T-helper 2 cell treated with Interferon-gamma antibody and Interleukin-4, amounts not matched to agents 5 μg/mL and 100 μg/mL, for 36 hours (primary cell): Measurements from ENCODE around the gene CHSY1.
A peak's percentile ranks its signal among the peaks of the same experiment; 100 is the strongest.

Source experiments
- DNase-seq: peaks from one replicate; pipeline ENCODE4 v3.0.0; 2021; ENCODE audit warnings: low spot score
- H3K27ac Mint-ChIP-seq: one replicate; pipeline ENCODE4 v1.8.0; 2021; ENCODE audit warnings: mild to moderate bottlenecking, mixed read lengths
- H3K27me3 Mint-ChIP-seq: one replicate; pipeline ENCODE4 v1.8.0; 2021; ENCODE audit warnings: low read depth, mixed read lengths
- H3K36me3 Mint-ChIP-seq: one replicate; pipeline ENCODE4 v1.8.0; 2021; ENCODE audit warnings: low read depth, mixed read lengths
- H3K4me1 Mint-ChIP-seq: one replicate; pipeline ENCODE4 v1.8.0; 2021; ENCODE audit warnings: low read depth, mixed read lengths
- H3K4me3 Mint-ChIP-seq: one replicate; pipeline ENCODE4 v1.8.0; 2022; ENCODE audit warnings: mild to moderate bottlenecking, moderate library complexity, mixed read lengths
- H3K9me3 Mint-ChIP-seq: one replicate; pipeline ENCODE4 v1.8.0; 2021; ENCODE audit warnings: mixed read lengths

Gene CHSY1

GRCh38 chr15:101277038-101277822 is 25.4 kb upstream of the CHSY1 start, which contains the start of gene SELENOS:
SELENOS (minus strand) TSS chr15:101277485; CDS start chr15:101277417, 68 bp downstream.
- Mint-ChIP-seq H3K27ac (peak within 1 kb of the TSS; percentile 95), H3K4me1 (peaks cover 22% of the 10 kb centered on the region), H3K9me3 (no peaks in the 10 kb centered on the region), H3K4me3 (peak within 1 kb of the TSS; percentile 97), H3K27me3 (no peaks in the 10 kb centered on the region), H3K36me3 (peaks cover 62% of the 10 kb centered on the region)
- DNase-seq = peak; percentile 91

DNA sequence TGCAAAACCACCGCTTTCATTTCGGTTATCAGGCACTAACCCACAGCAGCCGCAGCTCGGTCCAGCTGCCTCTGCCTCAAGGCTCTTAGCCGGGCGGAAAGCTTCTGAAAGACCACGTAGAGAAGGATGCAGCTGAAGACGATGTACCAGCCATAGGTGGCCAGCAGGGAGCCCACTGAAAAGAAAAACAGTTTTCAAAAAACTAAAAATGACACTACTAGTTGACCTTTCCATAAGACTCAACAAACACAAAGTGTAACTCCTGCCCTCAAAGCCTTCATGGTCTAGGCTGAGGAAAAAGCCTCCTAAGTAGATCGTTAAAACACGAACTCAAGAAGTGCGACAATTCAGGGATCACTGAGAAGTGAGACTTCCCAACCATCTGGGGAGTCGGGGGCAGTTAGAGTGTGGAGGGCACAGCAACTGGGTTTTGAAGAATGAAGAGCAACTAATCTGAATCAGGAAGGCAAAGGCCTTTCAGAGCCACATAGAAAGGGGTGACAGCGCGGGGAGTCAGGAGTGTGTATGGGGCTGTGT is 24.7 kb upstream of the CHSY1 start:
- H3K4me3 Mint-ChIP-seq = peak overlapping the region; percentile 97
- H3K27ac Mint-ChIP-seq = peak overlapping the region; percentile 95
- H3K4me1 Mint-ChIP-seq = peaks cover 22% of the 10 kb centered on the region
- H3K36me3 Mint-ChIP-seq = peaks cover 58% of the 10 kb centered on the region
- DNase-seq = no peak
- no peaks in the 10 kb centered on the region for H3K27me3 Mint-ChIP-seq
- no peaks in the 10 kb centered on the region for H3K9me3 Mint-ChIP-seq

- Mint-ChIP-seq H3K4me3 (peak overlapping the region; percentile 97), H3K27ac (peak overlapping the region; percentile 53), H3K4me1 (peaks cover 22% of the 10 kb centered on the region), H3K36me3 (peaks cover 59% of the 10 kb centered on the region), H3K9me3 (no peaks in the 10 kb centered on the region), H3K27me3 (no peaks in the 10 kb centered on the region)
- no peak for DNase-seq
Measured at GRCh38 chr15:101275018-101275417, 23.2 kb upstream of the CHSY1 start.

DNA sequence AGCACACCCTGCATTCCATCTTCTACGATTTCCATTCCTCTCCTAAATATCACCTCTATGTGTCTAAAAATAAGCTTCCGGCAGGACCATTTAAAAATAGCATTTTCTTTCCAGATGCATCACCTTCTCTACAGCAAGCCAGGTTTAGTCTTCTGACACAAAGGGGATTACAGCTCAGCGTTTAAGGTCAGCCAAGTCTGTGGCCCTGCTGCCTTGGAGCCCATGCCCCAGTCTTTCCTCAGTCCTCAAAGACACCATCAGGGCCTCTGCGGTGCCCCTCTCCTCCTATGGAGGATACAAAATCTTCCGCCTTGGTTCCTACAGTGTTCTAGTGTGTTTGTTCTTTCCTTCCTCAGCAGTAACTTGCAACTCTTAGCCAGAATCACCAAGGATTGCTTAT is 21.7 kb upstream of the CHSY1 start:
- H3K27me3 Mint-ChIP-seq = no peaks in the 10 kb centered on the region
- H3K4me3 Mint-ChIP-seq = no peak overlapping the region
- peaks cover 65% of the 10 kb centered on the region for H3K36me3 Mint-ChIP-seq
- peaks cover 22% of the 10 kb centered on the region for H3K4me1 Mint-ChIP-seq
- no peak overlapping the region for H3K27ac Mint-ChIP-seq
- no peak for DNase-seq
- no peaks in the 10 kb centered on the region for H3K9me3 Mint-ChIP-seq

GRCh38 chr15:101272584-101272983 is 20.7 kb upstream of the CHSY1 start:
- peaks cover 17% of the 10 kb centered on the region for H3K4me1 Mint-ChIP-seq
- peaks cover 61% of the 10 kb centered on the region for H3K36me3 Mint-ChIP-seq
- no peak overlapping the region for H3K4me3 Mint-ChIP-seq
- no peak for DNase-seq
- H3K9me3 Mint-ChIP-seq = no peaks in the 10 kb centered on the region
- no peak overlapping the region for H3K27ac Mint-ChIP-seq
- no peaks in the 10 kb centered on the region for H3K27me3 Mint-ChIP-seq

DNA sequence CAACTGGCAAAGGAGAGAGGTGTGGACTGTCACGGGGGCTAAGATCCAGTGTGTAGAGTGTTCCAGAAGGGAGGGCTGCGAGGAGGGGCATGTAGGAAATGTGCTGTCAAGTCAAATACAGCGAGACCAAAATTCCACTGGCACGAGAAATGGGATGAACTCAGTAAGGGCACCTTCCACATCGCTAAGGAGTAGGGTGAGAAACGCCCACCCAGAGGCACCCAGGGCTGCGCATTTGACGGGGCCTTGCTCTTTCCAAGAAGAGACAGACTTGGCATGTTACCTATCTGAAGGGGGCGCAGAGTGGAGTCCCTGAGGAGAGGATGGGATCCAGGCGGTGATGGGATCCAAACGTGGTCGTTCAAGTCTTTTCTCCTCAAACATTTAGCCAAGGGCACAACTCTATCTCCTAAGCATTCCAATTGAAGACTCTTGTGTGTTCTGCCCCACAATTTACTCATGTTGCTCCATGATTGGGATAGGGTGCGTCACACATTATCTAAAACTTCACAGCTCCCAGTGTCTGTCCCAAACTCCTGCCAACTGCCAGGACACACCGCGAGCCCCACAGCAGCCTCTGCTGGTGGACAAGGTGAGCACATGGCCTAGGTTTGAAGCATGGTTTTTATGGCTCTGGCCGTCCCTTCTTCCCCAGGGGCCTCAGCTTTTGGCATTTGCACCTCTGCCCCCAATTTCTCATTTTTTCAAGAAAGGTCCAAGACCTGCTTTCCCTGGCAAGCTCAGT is 17.8 kb upstream of the CHSY1 start:
- H3K9me3 Mint-ChIP-seq = no peaks in the 10 kb centered on the region
- no peak overlapping the region for H3K27ac Mint-ChIP-seq
- peaks cover 48% of the 10 kb centered on the region for H3K36me3 Mint-ChIP-seq
- H3K4me3 Mint-ChIP-seq = no peak overlapping the region
- peaks cover 2% of the 10 kb centered on the region for H3K4me1 Mint-ChIP-seq
- H3K27me3 Mint-ChIP-seq = no peaks in the 10 kb centered on the region
- DNase-seq = no peak

DNA sequence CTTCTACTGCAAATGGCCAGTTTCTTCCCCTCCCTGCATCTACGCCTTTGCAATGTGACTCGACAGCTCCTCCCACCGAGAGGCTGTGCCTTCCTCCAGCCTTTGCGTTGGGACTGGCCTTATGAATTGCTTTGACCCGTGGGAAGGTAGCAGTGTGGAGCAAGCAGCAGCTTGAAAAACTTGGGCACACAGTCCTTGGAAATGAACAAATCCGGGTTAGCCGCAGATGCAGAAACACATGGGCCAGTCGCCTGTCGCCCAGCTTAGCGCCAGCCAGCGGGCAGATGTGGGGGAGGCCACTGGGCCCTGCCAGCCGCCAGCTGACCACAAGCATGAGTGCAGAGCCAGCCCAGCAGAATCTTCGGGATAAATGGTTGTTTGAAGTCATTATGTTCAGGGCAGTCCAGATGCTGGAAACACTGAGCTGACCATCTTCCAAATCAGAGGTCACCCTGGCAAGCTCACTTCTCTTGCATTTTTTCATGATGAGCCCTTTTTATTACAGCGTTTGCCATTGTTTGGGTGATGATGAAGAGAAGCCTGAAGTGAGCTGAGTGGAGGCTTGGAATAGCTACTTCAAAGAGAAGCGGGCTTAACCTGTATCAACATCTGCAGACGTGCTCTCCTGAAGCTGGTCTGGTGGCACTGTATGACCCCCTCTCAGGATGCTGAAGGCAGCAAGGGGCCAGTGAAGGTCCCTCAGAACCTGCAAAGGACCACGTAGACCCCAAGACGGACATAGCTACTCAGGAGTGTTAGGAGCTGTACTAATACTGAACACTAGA is 15.7 kb upstream of the CHSY1 start:
- no peak for DNase-seq
- Mint-ChIP-seq H3K36me3 (peaks cover 28% of the 10 kb centered on the region), H3K27me3 (no peaks in the 10 kb centered on the region), H3K4me3 (no peak overlapping the region), H3K4me1 (no peaks in the 10 kb centered on the region), H3K9me3 (no peaks in the 10 kb centered on the region), H3K27ac (no peak overlapping the region)

GRCh38 chr15:101266787-101267186 is 14.9 kb upstream of the CHSY1 start:
- Mint-ChIP-seq H3K27me3 (no peaks in the 10 kb centered on the region), H3K36me3 (peaks cover 23% of the 10 kb centered on the region), H3K27ac (no peak overlapping the region), H3K9me3 (no peaks in the 10 kb centered on the region), H3K4me3 (no peak overlapping the region), H3K4me1 (no peaks in the 10 kb centered on the region)
- no peak for DNase-seq

GRCh38 chr15:101266034-101266433 is 14.2 kb upstream of the CHSY1 start:
- Mint-ChIP-seq H3K4me3 (no peak overlapping the region), H3K36me3 (peaks cover 18% of the 10 kb centered on the region), H3K9me3 (no peaks in the 10 kb centered on the region), H3K4me1 (no peaks in the 10 kb centered on the region), H3K27me3 (no peaks in the 10 kb centered on the region), H3K27ac (no peak overlapping the region)
- DNase-seq = no peak

DNA sequence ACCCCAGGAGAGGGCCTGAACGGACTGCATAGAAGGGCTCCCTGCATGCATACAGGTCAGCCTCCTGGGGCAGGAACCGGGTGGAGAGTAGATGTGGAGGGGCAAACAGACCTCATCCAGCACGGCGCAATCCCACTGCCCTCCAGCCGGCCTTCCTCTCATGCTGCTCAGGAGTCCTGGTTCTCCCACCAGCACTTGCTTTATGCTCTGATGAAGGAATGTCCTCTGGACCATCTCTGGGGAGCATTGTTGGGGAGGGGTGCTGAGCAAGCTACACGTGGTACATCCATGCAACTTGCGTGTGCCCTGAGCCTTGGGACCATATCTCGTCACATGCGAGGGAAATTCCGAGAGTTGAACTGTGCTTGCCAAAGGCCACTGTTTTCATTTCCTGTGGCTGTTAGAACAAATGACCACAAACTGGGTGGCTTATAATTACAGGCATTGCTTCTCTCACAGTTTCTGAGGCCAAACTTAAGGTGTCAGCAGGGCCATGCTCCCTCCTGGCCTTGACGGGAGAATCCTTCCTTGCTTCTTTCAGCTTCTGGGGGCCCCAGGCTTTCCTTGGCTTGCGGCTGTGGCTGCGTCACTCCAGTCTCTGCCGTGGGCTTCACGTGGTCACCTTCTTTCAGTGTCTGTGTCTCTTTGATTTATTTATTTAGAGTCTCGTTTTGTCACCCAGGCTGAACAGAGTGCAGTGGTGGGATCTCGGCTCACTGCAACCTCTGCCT is 13.2 kb upstream of the CHSY1 start:
- DNase-seq = no peak
- H3K4me1 Mint-ChIP-seq = no peaks in the 10 kb centered on the region
- no peaks in the 10 kb centered on the region for H3K9me3 Mint-ChIP-seq
- H3K27ac Mint-ChIP-seq = no peak overlapping the region
- H3K36me3 Mint-ChIP-seq = peaks cover 13% of the 10 kb centered on the region
- H3K4me3 Mint-ChIP-seq = no peak overlapping the region
- peaks cover 3% of the 10 kb centered on the region for H3K27me3 Mint-ChIP-seq

DNA sequence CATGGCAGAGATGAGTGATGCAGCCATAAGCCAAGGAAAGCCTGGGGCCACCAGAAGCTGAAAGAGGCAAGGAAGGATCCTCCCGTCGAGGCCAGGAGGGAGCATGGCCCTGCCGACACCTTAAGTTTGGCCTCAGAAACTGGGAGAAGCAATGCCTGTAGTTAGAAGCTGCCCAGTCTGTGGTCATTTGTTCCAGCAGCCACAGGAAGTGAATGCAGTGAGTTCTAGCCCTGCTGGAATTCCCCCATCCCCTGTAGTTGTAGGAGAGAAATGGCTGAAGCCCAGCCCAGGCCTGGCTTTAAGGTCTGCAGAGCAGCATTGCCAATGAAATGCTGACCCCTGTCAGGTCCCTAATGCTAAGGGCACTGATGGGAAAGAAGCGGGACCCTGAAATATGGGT is 12.2 kb upstream of the CHSY1 start:
- DNase-seq = no peak
- Mint-ChIP-seq H3K4me3 (no peak overlapping the region), H3K4me1 (no peaks in the 10 kb centered on the region), H3K27ac (no peak overlapping the region), H3K27me3 (peaks cover 11% of the 10 kb centered on the region), H3K36me3 (peaks cover 4% of the 10 kb centered on the region), H3K9me3 (no peaks in the 10 kb centered on the region)

DNA sequence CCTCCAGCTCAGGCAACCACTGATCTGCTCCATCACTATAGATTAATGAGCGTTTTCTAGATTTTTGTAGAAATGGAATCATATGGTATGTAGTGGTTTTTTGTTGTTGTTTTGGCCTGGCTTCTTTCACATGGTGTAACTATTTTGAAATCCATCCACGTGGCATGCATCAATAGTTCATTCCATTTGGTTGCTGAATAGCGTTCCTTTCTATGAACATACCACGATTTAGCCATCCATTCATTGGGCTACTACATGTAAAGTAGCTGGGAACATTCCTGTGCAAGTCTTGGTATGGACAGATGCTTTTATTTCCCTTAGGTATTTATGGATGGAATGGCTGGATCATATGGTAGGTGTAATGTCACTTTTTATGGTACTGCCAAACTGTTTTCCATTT is 10.7 kb upstream of the CHSY1 start:
- no peak overlapping the region for H3K4me3 Mint-ChIP-seq
- peaks cover 16% of the 10 kb centered on the region for H3K27me3 Mint-ChIP-seq
- no peak overlapping the region for H3K27ac Mint-ChIP-seq
- no peaks in the 10 kb centered on the region for H3K36me3 Mint-ChIP-seq
- H3K4me1 Mint-ChIP-seq = peaks cover 1% of the 10 kb centered on the region
- DNase-seq = no peak
- H3K9me3 Mint-ChIP-seq = no peaks in the 10 kb centered on the region
